Activated CD4-positive, CD25-positive, alpha-beta regulatory T cell treated with anti-CD3 and anti-CD28 coated beads, Interleukin-2, amount 50 U/mL, for 16 hours (primary cell): Measurements from ENCODE around the gene RNLS.

ENCODE experiments used
- DNase-seq: peaks from one replicate; pipeline ENCODE4 v3.0.0-alpha.2; 2020; ENCODE audit warnings: low read depth, low spot score

Gene RNLS

DNA sequence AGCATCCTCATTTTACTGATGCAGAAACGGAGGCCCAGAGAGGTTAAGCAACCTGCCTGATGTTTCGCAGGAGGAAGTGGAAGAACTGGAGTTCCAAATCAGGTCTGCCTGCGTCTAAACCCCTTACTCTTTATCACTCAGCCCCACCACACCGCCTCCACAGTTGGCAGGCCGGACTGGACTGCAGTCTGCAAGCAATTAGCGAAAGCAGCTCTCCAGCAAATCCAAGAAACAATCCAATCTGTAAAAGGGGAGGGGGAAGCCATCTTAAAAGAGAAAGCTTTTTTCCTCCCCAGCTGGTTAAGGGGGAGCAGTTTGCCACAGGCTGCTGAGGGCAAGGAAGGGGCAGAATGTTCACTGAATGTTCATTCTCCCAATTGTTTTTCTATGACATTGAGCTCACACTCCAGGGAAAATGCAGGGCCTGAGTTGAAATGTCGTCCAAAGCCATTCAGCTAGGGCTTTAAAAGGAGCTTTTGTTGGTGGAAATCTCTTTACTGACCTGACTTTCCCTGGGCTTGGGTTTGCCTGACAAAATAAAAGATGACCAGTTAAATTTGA, 350.1 kb downstream of the RNLS start:
- DNase-seq, result no peak

DNA sequence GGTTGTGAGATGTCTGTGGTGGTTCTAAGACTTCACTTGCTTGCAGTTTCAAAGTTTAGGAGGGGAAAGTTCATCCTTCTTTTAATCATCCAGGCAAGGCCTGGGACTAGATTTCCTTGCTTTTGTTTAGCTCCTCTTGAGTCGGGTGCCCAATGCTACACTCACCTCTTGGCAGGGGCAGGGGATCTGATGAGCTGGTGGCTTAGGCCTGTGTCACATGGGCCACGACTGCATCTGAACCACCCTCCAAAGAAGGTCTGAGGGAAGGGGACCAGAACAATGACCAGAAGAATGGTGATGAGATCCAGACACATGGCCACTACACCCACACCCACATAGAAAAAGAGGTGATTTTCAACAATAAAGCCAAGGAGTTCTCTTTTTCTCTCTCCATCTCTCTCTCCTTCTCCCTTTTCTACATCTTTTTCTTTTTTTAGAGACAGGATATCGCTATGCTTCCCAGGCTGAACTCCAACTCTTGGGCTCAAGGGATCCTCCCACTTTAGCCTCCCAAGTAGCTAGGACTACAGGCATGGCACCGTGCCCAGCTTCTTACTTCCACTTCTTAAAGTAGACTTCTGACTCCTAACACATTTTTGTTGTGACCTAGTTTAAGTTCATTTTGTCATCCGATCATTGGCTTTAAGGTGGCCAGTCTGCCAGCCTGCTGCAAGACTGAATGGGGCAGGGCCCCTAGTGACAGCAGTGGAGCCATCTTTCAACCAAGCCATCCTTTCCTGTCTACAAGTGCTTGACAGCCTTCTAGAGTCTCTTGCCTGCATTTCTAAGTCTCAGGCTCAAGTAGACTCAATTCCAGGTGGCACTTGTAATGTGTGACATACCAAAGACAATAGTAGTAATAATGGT, 350.9 kb downstream of the RNLS start:
- DNase-seq, result no peak

DNA sequence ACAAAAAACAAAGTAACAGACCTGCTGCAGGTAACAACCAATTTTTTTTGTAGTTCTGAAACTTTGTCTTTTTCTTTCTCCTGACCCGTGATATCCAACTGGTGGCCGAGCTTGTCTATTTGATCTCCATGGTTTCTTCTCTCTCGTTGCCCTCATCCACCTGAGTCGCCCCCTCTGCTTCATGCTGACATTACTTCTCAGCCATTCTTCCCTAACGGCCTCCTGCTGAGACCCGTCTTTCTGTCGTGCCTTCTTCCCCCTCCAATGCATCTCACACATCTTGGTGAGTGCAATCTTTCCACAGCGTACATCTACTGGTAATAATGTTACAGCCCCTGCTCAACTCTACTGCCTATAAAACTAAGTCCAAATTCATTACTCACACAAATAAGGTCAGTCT, 352.9 kb downstream of the RNLS start:
- DNase-seq, result no peak

DNA sequence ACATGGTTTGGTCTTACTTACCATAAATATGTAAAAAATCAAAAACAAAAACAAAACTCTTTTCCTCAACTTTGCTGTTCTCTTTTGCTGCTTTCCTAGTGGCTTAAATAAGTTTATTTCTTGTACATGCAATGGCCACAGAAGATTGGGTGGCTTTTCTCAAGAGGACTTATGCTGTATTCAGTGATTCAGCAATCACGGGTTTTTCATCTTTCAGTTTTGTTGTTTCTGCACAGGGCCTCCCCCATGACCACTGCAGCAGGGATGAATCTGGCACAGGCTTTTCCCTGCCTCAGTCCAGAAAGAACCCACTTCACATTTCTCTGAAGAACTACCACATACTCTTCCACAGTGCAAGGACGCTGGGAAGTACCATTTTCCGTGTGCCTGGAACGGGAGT, 355.0 kb downstream of the RNLS start:
- DNase-seq, result no peak

- DNase-seq, result no peak
Measured at GRCh38 chr10:88227342-88228018, 355.6 kb downstream of the RNLS start.

DNA sequence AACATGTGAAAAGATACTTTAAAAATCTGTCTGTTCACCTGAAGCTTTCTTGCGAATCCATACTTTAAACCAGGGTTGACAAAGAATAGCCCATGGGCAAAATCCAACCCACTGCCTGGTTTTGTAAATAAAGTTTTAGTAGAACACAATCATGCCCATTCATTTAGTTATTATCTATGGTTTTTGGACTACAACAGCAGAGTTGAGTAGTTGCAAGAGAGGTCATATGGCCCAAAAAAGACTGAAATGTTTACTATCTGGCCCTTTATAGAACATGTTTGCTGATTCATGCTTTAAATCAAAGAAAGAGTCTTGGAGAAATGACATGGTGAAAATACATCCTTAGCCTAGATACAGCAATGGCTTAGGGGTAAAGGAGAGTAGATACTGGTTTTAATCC, 356.2 kb downstream of the RNLS start:
- DNase-seq, result no peak

DNA sequence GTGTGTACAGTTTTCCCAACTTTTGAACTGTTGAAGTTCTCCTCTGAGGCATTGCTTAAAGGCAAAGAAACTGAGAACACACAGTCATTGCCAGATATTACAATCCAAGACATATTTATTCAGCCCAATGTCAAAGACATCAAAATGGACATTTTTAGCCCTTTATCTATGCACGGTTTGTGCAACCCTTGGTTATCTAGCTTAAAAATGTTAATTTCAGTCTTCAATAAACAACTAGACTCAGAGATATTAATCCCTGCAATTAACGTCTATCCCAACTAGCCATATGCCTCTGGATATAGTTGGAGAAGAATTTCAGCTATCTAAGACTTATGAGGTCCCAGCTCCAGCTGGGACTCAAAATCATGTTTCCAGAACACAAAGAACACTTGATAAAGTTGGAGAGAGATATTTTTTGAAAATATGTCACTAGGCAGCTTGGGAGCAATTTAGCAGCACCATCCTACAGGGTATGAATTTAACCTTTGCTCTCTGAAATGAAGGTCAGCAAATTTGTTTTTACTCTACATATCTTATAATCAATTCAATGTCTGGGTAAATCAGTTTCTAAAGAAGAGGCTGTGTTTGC, 357.0 kb downstream of the RNLS start:
- DNase-seq, result no peak
